GM18498 (cell line): ENCODE measurements around the gene EPHA8.

Experiments
- ATAC-seq: cut with Tn5 transposase; IDR thresholded peaks from one replicate; pipeline ENCODE4 v1.9.1; 2021; ENCODE audit warnings: mild to moderate bottlenecking, moderate library complexity; ENCODE audit not compliant: unreplicated experiment

Gene EPHA8

DNA sequence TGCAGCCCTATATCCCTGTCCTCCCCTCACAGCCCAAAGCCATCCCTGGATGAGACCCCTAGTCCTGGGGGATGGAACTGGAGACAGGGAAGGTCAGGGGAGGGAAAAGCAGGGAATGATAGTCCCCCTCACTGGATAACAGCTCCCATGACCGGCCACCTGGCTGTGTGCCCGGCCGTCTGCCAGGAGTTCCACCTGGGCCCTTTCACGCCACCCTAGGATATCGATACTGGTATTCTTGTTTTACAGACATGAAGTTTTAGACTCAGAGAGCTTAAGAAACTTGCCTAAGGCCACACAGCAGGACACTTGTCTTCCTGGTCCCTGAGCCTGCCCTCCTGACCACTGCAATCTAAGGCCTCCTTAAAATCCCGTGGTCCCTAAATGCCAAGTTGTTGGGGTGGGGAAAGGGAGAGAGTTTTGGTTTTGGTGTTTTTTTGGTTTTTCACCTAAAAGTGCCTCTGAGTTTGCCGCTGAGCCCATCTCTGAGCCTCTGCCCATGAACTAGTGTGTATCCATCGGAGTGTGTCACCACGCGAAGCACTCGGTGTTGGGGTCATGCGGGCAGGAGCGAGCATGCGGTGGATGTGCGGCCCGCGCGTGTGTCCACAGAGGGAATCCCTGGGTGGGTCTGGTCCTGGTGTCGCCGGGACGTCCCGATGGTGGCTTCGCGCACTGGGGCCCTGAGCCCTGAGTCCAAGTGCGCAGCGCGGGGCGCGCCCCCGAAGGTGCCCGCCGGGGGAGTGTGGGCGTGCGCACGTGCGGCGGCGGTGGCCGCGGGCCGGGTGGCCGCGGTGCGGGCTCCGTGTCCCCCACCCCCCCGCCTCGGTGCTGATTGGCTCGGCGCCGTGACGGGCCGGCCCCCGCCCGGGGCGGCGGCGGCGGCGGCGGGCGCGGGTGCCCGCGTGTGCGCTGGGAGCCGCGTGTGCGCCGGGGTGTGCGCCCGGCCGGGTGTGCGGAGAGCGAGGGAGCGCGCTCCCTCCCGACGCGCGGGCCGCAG is at the start of gene EPHA8:
TSS of gene EPHA8 (plus strand) at position 906 of the 1,000 bp plus-strand sequence. CDS start 147 bp downstream, outside the sequence.
- ATAC-seq = no peak

DNA sequence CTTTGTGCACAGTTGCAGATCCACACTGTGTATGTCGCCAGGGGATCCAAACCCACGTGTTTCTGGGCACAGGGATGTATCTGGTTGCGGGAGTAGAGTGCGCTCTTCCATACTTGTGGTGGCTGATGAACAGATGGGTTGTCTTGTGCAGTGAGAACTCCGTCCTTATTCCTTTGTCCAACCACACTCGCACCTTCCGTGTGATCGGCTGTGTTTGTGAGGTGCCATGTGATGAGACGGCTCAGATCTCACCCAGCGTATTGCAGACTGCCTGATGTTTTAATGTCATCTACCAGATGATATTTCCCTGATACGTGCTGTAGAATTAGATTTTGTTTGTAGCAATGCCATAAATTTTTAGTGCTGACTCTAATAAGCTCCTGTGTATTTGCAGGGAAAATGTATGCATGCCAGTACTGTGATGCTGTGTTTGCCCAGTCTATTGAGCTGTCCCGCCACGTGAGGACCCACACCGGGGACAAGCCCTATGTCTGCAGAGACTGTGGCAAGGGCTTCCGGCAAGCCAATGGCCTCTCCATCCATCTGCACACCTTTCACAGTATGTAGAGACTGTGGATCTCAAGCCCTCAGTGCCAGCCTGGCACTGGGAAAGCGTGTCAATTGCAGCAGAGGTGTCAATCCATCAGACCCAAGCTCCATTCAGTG is 46.2 kb upstream of the EPHA8 start:
- no peak for ATAC-seq

DNA sequence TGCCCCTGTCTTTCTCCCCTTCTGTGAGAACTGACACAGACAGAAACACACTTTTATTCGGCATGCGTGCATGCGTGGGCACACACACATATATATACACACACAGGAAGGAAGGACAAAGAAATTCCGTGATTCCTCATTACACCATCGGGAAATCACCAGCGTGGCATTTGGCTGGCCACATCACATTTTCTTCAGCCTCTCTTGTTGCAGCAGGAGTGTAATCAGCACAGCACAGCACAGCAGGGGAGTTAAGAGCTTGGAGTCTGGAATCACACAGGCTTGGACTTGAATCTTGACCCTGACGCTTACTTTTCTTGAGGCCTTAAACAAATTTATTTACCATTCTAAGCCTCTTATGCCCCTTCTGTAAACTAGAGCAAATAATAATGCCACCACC is 45.3 kb upstream of the EPHA8 start:
- no peak for ATAC-seq

DNA sequence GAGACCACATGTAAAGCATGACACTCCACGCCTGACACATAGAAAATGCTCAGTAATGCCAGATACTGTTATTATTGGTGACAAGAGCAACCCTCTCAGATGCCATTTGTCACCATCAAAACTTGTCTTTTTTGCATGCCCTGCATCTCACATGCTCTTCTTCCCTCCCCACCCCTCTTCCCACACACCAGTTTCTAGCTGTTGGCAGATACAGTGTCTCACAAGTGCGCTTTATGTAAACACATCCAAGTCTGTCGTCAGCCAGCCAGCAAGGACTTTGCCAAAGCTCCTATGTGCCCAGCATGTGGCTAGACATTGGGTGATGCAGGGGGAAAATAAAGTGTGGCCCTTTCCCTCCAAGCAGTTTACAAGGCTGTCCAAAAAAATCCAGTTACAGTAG is 44.9 kb upstream of the EPHA8 start:
- ATAC-seq = no peak

DNA sequence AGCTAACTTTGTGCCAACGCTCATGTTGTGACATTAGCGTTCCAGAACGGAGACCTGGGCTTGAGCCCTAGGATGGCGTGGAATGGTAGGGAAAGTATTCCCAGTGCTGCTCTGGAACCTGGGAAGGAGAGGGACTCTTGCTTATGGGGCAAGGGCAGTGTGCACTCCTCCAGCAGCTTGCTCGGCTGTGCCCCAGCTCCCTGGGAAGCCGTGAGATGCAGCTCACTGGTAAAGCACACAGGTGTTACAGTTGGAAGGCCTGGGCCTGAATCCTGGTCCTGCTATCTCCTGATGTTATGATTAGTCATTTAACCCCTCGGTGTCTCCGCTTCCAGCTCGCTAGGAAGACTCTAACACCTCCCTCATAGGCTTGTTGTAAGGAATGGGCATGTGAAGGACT is 42.4 kb upstream of the EPHA8 start:
- ATAC-seq = no peak

DNA sequence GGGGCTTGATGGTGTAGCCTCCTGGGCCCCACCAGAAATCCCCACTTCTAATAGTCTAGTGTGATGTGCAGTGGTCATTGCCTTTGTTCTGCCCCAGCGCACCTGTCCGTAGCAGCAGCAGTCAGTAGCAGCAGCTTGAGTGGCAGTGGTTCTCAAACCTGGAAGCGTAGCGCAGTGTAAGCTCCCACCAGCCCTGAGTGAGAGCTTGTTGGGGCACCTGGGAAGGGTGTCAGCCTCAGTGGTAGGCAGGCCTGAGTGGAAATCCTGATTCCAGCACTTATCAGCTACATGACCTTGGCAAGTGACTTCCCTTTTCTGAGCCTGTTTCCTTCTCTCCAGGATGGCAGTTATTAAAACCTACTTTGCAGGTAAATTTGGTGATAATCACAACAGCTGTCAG is 41.6 kb upstream of the EPHA8 start:
- ATAC-seq = no peak

DNA sequence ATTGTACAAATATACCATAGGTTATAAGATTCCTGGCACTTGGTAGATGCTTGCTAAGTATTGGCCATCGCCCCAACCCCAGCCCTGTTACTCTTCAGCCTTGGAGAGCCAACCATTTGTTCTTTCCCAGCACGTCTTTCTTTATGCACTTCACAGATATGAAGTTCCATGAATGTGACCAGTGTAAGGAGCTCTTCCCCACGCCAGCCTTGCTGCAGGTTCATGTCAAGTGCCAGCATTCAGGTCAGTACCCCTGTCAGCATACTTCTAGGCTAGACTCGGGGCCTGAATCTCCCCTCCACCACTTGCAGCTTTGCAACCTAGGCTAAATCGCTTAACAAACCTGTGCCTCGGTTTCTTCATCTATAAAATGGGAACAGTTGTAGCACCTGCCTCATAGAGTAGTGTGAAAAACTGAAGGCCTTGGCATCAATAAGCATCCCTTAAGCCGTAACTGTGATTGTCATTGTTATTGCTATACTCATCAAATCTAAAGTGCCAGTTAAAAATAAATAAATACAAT is 41.0 kb upstream of the EPHA8 start:
- no peak for ATAC-seq

DNA sequence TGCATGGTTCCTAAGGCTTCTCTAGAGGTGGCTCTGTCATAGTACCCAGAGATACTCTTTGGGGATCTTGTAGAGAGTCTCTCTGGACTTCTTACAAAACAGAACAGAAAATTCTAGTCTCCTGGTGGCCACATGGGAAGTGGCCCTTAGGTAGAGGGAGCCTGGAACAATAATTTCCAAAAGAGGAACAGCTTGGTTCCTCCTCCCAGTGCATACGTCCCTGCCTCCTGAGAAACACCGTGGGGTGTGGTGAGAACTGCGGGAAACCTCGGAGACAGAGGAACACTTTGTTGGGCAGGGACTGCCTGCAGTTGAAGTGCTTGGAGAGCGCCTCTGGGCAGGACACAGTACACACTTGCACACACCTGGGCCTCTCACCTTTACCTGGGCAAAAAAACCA is 38.8 kb upstream of the EPHA8 start:
- no peak for ATAC-seq

DNA sequence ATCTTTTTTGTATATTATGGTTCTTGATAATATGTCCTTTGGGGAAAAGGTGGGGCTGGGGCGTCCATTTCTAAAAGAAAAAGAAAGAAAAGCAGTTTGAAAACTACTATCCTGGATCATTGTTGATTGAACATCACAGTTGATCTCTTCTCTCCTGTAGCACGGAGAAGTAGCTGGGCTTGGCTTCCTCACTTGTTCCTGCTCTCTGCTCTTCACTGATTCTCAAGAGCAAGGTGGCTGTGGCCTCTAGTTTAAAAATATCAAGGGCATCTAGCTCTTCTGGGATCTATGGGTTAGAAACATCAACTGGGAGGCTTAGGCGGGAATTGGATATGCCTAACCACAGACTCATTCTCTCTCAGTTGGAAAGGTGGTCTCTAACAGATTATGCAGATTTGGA is 38.1 kb upstream of the EPHA8 start:
- ATAC-seq = no peak

DNA sequence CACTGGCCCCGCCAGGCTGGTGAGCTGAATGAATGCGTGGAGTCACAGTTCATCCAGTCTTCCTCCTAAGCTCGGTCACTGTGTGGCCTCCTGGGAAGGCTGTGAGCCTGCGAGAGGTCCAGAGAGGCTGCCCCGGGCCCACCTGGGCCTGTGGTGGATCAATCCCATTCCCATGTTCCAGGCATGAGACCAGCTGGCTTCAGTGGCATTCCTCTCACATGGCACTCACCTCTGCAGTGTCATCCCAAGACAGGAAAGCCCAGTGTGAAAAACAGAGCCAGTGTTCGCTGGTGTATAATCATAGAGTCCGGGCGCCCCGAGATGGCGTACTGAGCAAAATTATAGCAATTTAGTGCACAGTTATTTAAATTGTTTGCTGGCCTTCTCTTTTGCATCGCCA is 37.6 kb upstream of the EPHA8 start:
- ATAC-seq = no peak

DNA sequence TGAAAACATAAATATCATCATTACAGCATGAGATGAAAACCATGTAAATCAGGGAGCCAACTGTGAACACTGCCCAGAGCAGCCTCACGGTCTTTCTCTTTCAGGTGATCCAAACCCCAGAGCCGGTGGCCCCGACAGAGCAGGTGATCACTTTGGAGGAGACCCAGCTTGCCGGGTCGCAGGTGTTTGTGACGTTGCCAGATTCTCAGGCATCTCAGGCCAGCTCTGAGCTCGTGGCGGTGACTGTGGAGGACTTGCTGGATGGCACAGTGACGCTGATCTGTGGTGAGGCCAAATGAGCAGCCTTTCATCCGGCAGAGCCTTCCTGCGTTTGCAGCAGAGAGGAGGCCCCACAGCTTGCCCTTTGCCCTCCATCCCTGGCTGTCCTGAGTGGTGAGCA is 37.2 kb upstream of the EPHA8 start:
- no peak for ATAC-seq

DNA sequence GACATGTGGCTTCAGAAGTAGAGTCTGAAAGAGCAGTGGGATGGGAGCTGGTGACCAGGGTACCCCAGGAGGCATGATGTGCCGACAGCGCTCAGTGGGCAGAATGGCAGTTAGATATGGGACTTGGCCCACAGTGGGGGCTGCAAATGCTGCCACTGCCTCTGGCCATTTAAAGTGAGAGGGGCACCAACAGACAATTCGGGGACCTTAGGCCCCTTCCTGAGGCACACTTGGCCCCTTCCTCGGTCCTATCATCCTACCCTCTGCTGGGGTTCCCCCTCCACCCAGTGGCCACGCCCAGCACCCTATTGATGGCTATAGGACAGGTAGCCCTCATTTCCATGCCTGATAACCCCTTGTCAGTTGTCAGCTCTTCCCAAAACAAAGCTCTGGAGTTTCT is 36.6 kb upstream of the EPHA8 start:
- no peak for ATAC-seq

DNA sequence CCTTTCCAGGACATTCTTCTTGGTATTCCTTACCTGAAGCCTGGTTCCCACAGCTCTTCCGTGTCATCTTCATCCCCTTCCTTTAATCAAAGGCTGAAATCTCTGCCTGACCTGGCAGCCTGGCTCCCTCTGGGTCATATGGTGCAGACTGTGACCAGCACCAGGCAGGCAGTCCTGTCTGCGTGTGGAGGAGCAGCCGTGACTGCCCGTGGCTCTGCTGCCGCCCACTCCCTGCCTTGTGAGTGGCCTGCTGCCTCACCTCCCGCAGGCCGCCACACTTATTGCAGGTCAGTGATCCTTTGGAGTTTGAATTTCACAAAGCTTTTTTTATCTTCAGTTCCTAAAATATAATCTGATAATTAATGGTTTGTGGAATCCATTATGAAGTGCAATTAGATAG is 36.2 kb upstream of the EPHA8 start:
- ATAC-seq = no peak

DNA sequence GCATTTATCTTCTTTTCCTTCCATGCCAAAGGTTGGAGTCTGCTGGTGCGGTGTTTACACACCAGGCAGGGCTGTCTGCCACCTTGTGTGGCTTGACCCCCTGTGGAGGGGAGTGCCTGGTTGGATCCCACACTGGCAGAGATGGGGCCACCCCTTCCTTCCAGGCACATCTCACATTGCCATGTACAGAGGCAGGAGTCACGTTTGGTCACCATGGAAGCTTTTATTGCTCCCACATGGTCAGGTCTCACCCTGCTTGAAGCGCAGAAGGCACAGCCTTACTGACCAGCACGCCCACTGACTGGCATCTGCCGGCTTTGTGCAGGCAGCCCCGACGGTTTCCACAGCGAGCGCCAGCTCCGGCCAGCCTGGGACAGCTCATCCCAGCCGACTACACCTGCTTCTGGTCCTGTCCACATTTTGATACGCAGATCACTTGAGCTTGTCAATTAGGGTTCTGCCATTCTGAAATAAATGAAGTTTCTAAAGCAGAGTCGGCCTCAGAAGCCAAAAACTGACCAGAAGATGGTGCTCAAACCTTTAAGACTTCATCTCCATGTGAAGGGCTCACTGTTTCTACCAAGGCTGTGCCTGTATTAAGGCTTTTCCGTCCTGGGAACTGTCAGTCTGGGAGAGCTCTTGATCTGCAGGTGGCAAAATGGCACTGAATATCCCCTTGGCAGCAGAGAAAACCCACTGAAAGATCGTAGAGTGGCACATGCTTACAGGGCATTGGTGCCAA is 35.6 kb upstream of the EPHA8 start:
- no peak for ATAC-seq

DNA sequence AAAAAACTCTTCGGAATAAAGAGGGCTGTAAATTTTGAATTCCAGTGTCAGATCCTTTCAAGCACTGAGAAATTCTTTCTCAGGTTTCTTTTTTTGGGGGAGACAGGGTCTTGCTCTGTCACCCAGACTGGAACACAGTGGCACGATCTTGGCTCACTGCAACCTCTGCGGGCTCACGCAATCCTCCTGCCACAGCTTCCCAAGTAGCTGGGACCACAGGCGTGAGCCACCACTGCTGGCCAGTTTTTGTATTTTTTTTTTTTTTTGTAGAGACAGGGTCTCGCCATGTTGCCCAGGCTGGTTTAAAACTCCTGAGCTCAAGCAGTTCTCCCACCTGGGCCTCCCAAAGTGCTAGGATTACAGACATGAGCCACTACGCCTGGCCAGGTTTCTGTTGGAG is 34.8 kb upstream of the EPHA8 start:
- no peak for ATAC-seq

DNA sequence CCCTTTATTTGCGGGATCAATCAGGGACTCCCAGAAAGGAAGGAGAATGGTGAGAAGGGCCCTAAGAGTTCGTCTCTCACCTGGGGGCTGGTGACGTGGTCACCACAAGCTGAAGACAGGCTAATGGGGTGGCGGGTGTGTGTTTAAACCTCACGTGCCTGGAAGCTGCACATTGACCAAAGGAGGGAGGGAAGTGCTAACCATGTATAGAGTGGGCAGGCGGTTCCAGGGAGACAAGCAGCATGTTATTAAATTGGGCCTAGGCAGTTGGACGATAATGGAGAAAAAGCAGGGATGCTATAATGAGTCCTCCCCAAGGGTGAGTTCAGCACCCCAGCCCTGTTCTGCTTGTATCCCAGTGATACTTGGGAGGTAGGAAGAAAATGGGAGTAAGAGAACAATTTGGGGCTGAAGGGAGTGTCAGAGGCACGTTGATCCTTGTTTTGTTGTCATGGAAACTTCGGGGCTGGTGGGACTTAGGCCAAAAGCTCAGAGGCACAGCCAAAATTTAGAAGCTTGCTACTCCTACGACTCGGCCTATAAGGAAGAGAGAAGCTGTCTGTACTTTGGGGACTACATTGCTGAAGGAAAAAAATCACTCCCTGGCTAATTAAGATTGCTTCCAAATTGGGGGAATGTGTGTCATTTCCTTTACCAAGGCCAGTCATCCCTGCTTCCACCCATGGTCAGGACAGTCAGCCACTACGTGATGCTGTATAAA is 33.2 kb upstream of the EPHA8 start:
- ATAC-seq = no peak

DNA sequence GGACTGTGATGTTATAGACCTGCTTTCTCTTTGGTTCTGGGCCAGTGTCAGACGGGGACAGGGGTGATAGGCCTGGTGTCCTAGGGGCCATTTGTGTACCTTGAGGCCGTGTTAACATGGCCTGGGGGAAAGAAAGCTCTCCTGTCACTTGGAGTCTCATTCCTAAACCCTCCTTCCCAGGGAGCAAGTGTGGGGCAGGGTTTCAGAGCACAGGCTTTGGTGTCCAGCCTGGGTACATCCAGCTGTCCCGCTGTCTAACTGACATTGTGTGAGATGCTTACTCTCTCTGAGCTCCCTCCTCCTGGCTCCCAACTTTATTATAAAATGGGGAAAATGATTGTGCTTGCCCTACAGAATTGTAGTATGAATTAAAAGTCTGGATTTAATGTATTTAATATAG is 32.6 kb upstream of the EPHA8 start:
- no peak for ATAC-seq

DNA sequence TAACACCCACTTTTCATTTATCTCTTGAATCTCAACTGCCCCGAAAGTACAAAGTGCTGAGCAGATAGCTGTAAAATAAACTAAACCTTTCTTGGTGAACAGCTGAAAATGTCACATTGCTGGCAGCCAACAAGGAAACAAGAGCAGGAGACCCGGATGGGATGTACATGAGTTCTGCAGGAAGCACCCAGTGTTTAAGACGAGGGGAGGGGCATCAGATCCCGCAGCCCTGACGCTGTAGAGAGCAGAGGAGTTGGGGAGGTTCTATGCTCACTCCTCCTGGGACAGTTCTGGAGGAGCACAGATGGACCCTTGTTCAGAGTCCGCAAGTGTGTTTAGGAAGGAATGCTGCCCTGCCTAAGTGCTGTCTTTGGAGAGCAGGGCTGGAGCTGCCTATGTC is 32.0 kb upstream of the EPHA8 start:
- ATAC-seq = no peak

DNA sequence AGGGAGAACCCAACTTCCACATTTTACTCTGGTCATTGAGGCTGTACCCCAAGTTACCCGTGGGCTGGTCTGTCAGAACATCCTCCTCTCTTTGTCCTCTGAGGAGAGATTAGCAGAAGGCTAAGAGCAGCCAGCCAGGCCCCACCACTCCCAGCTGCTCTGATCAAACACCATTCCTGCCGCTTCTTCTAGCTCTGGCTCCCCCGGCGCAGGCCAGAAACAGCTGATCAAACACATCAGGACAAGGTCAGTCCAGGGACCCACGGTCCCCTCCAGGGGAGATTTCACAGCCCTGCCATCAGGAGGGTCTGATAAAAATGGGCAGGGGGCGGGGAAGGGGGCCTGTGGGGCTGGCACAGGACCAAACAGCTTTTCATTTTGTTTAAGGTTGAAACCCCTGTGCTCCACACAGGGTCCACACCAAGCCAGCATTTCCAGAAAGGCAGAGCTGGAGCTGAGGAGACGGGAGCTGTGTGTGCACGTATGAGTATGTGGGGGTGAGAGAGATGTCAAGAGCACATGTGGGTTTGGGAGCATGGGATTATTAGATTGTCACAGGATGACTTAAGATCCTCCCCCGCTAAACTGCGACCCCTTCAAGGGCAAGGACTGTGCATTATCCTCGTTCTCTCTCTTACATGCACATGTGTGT is 29.9 kb upstream of the EPHA8 start:
- no peak for ATAC-seq

DNA sequence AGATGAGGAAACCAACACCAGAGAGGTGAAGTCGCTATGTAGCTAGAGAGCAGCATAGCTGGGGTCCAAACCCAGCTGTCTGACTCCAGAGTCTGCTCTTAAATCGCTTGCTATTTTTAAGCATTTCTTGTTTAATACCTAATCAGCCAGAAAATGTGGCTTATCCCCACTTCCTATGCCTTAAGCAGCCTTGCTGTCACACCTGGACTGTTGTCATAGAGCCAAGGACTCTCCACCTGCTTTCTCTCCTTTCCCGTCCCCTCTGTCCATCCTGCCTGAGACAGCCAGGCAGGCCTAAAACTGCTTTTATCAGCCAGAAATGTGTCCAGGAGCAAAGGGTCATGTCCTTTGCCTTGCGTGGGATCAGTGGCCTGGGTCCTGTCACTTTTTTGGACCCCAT is 28.3 kb upstream of the EPHA8 start:
- ATAC-seq = no peak
